GM12864 (cell line): Measurements from ENCODE around the gene RIMS4.

ENCODE experiments used
- DNase-seq: peaks from one replicate; pipeline ENCODE4 v3.0.0-alpha.2; 2011; ENCODE audit warnings: low read depth
- H3K4me3 ChIP-seq: 2 replicates; pipeline ENCODE4 v1.5.1; 2011; ENCODE audit warnings: mild to moderate bottlenecking, low read depth, low read length, control low read depth
- CTCF ChIP-seq: IDR thresholded peaks from 2 replicates; pipeline ENCODE4 v1.5.1; 2011; ENCODE audit warnings: low read depth, mild to moderate bottlenecking, moderate library complexity, low read length, control low read depth, inconsistent platforms; ENCODE audit errors: missing control alignments

RIMS4 gene

DNA sequence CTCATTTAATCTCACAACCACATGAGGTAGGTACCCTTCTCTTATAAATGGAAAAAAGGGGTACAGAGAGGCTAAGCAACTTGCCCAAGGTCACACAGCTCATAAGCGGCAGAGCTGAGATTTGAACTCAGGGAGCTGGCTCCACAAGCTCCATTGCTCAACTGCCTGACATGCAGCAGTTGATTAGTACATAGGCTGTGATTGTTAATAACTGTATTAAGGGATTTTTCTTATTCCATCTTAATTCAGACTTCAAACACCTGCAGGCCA, 88.6 kb downstream of the RIMS4 start:
- DNase-seq, result no peak
- H3K4me3 ChIP-seq, result no peak overlapping the region
- TF ChIP-seq CTCF, result no peak

DNA sequence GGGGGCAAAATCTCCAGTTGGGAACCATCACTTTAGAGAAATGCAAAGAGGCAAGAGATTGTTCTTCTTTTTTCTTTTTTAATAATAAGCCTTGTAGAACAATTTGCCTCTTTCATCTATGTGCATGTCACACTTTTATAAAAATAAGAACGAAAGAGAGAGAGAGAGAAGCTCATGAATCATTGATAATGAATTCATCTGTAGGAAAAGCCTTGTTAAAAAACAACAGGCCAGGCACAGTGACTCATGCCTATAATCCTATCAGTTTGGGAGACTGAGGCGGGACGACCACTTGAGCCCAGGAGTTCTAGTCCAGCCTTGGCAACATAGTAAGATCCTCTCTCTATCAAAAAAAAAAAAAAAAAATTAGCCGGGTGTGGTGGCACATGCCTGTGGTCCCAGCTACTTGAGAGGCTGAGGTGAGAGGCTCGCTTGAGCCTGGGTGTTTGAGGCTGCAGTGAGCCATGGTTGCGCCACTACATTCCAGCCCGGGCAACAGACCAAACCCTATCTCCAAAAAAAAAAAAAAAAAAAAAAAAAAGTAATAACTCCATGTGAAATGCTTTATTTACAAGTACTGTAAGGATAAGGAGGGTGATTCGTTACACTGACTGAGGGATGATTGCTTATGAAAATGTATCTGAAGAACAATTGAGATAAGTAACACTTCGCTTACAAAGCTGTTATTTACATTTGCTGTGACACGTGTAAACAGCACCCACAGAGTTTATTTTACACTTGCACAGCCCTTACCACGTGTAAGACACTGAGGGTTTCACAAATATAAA, 89.2 kb downstream of the RIMS4 start:
- DNase-seq, result no peak
- no peak for TF ChIP-seq CTCF
- H3K4me3 ChIP-seq, result no peak overlapping the region

- no peak for TF ChIP-seq CTCF
- H3K4me3 ChIP-seq, result no peak overlapping the region
- DNase-seq, result no peak
These were observed 89.7 kb downstream of the RIMS4 start for GRCh38 chr20:44720621-44720996.

GRCh38 chr20:44719841-44720240, 90.5 kb downstream of the RIMS4 start:
- DNase-seq, result no peak
- H3K4me3 ChIP-seq, result no peak overlapping the region
- no peak for TF ChIP-seq CTCF

DNA sequence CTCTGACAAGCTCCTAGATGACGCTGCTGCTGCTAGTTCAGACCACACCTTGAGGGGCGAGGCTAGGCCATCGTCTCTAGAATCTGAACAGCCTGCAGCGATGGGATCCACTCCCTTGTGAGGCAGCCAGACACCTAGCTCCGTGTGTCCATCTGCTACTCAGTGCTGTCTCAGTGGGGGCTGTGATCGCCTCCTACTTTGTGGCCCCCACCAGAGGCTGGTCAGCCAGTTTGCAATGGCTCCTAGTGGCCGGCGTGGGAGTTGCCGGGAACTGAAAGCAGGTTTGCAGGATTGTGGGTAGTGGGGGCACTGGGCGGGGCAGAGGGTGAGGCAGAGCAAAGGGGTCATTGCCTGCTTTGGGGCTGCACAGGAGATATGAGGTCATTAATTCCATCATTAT, 92.4 kb downstream of the RIMS4 start:
- no peak for DNase-seq
- no peak overlapping the region for H3K4me3 ChIP-seq
- TF ChIP-seq CTCF, result no peak

- no peak overlapping the region for H3K4me3 ChIP-seq
- DNase-seq, result no peak
- TF ChIP-seq CTCF, result no peak
These were observed 93.8 kb downstream of the RIMS4 start for GRCh38 chr20:44716309-44717106.
